K562 (cell line): ENCODE data around the gene CLVS2.

Experiments used
- ERF ChIP-seq: fragments of 450-650 bp; formaldehyde crosslinking; IDR thresholded peaks from 2 replicates; pipeline ENCODE4 v1.4.0; 2020; ENCODE audit warnings: mild to moderate bottlenecking, mixed read lengths
- FOSL1 ChIP-seq: fragments of 200-800 bp; sonication (Bioruptor generic); conservative IDR thresholded peaks from 2 replicates; pipeline ENCODE4 v1.6.1; 2016; ENCODE audit warnings: missing genetic modification characterization, missing compliant biosample characterization
- HES1 ChIP-seq: fragments of 450-650 bp; IDR thresholded peaks from 2 replicates; pipeline ENCODE4 v1.6.1; 2016; ENCODE audit warnings: low read depth, mild to moderate bottlenecking, moderate library complexity
- HEY1 ChIP-seq: fragments of 250-450 bp; sonication (Bioruptor Pico); IDR thresholded peaks from 2 replicates; pipeline ENCODE4 v1.5.0; 2020; ENCODE audit warnings: mild to moderate bottlenecking, moderate library complexity, borderline replicate concordance
- KDM4B ChIP-seq, 2 experiments: fragments of 450-650 bp in 1 of 2; sonication (generic) in 1 of 2; IDR thresholded peaks; 2 replicates each; pipeline ENCODE4 v1.6.1; 2016 to 2017; ENCODE audit warnings: borderline replicate concordance in 2 of 2, antibody characterized with exemption in 1 of 2, low read depth in 1 of 2, mild to moderate bottlenecking in 1 of 2
- MXI1 ChIP-seq: IDR thresholded peaks from 2 replicates; pipeline ENCODE4 v1.6.1; 2011; ENCODE audit warnings: low read depth, mild to moderate bottlenecking, improper control_type of control experiment, low read length
- PCBP1 ChIP-seq: fragments of 200-400 bp; formaldehyde crosslinking; IDR thresholded peaks from 2 replicates; pipeline ENCODE4 v1.6.1; 2018; ENCODE audit warnings: mild to moderate bottlenecking, low read depth, low read length; ENCODE audit not compliant: poor library complexity, severe bottlenecking
- SMARCB1 ChIP-seq: IDR thresholded peaks from 2 replicates; pipeline ENCODE4 v1.6.1; 2011; ENCODE audit warnings: improper control_type of control experiment, low read depth; ENCODE audit not compliant: insufficient read length
- STAT5B ChIP-seq: fragments of 250-450 bp; sonication (Bioruptor Pico); IDR thresholded peaks from 2 replicates; pipeline ENCODE4 v1.8.0; 2021; ENCODE audit warnings: mild to moderate bottlenecking, inconsistent platforms
- TEAD4 ChIP-seq, 2 experiments: sonication (generic) in 1 of 2; formaldehyde crosslinking in 1 of 2; IDR thresholded peaks; 2 replicates each; pipeline versions ENCODE4 v1.6.1 to v1.8.0; 2012 to 2022; ENCODE audit warnings: borderline replicate concordance in 1 of 2, inconsistent platforms in 1 of 2, low read length in 1 of 2, mild to moderate bottlenecking in 1 of 2, missing genetic modification reagents in 1 of 2
- TF ChIP-seq, protein P1 (sequence below), 3 experiments: IDR thresholded peaks in 2 of 3; conservative IDR thresholded peaks in 1 of 3; 2 replicates each; pipeline ENCODE4 v1.5.1; 2011 to 2012; ENCODE audit warnings: low read length in 3 of 3, mild to moderate bottlenecking in 3 of 3, control low read depth in 2 of 3, improper control_type of control experiment in 1 of 3, inconsistent platforms in 1 of 3, low read depth in 1 of 3, mixed read lengths in 1 of 3, moderate library complexity in 1 of 3; ENCODE audit not compliant: insufficient read depth in 2 of 3

DNA sequence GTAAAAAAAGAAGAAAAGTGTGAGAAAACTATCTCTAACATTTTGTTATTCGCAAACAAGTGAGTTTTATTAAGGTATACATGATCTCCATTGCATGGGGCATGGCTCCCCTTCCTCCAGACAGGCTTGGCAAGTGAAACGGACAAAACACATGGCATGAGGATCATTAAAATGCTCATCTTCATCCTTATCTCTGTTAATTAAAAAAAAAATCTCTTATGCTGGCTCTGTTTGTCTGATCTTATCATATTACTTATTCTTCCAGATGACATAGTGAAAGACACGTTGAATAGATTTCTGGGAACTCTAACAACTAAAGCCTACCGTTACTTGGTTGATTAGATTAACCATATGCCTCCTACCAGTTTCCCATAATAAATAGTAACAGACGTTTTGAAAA is 89.4 kb downstream of the CLVS2 start:
- TF ChIP-seq HEY1 (CRISPR knock-in tag) (no peak), STAT5B (no peak), FOSL1 (no peak), HES1 (no peak), KDM4B (IDR thresholded peaks at IDR 0.05; ENCODE audit: borderline replicate concordance in 2 of 2, low read depth in 1 of 2) (no peak), ERF (CRISPR knock-in tag) (no peak), PCBP1 (no peak), TEAD4 (IDR thresholded peaks at IDR 0.05; ENCODE audit: low read length) (no peak), TEAD4 (CRISPR knock-in tag; IDR thresholded peaks at IDR 0.05; ENCODE audit: borderline replicate concordance) (no peak), SMARCB1 (no peak), MXI1 (no peak)
- TF ChIP-seq, protein P1, sequence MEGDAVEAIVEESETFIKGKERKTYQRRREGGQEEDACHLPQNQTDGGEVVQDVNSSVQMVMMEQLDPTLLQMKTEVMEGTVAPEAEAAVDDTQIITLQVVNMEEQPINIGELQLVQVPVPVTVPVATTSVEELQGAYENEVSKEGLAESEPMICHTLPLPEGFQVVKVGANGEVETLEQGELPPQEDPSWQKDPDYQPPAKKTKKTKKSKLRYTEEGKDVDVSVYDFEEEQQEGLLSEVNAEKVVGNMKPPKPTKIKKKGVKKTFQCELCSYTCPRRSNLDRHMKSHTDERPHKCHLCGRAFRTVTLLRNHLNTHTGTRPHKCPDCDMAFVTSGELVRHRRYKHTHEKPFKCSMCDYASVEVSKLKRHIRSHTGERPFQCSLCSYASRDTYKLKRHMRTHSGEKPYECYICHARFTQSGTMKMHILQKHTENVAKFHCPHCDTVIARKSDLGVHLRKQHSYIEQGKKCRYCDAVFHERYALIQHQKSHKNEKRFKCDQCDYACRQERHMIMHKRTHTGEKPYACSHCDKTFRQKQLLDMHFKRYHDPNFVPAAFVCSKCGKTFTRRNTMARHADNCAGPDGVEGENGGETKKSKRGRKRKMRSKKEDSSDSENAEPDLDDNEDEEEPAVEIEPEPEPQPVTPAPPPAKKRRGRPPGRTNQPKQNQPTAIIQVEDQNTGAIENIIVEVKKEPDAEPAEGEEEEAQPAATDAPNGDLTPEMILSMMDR (IDR thresholded peaks at IDR 0.05 in 2 of 3, conservative IDR thresholded peaks at IDR 0.05 in 1 of 3; ENCODE audit: insufficient read depth in 2 of 3, low read depth in 1 of 3, low read length in 3 of 3): no peak
